ENCODE data around the gene SMIM15. TPM values are rescaled to one million over a fixed set of nuclear protein-coding genes. Genes with fewer than 3 reads are reported as not detected.

Gene SMIM15
- total RNA-seq, 1 experiment from 2014 or later = 58.2 TPM

- no peaks in the 10 kb centered on the region for H3F3A ChIP-seq (ENCODE audit: insufficient read depth, low read depth)
- H3K4me3 ChIP-seq = no peak overlapping the region
- no peak overlapping the region for H3K4me2 ChIP-seq
- intact Hi-C loops (cut with micrococcal nuclease; ENCODE audit: unreplicated experiment) = no loop called here
- POLR2A ChIA-PET (ENCODE audit: unreplicated experiment) = no interaction called here
- CTCF ChIA-PET = no interaction called here
- H3K27ac ChIP-seq = no peak overlapping the region
- H3K9me2 ChIP-seq (ENCODE audit: insufficient read depth) = no peaks in the 10 kb centered on the region
- H4K20me1 ChIP-seq (ENCODE audit: insufficient read depth) = no peaks in the 10 kb centered on the region
- H2AFZ ChIP-seq = no peak overlapping the region
- no peaks in the 10 kb centered on the region for H3K36me3 ChIP-seq (ENCODE audit: low read depth)
- peaks cover 10% of the 10 kb centered on the region; the same call in 1 of the 2 replicates for H3K4me1 ChIP-seq (replicated peaks; ENCODE audit: insufficient read depth)
- no peak for DNase-seq
- no peaks in the 10 kb centered on the region for H3K79me2 ChIP-seq (ENCODE audit: low read depth)
- no peaks in the 10 kb centered on the region for H3K27me3 ChIP-seq (ENCODE audit: insufficient read depth, low read depth)
- no peak for TF ChIP-seq CTCF (conservative IDR thresholded peaks at IDR 0.05)
- TF ChIP-seq EZH2 (IDR thresholded peaks at IDR 0.05; ENCODE audit: low read depth) = no peak
- H3K9me3 ChIP-seq (ENCODE audit: insufficient read depth, low read depth) = peaks cover 10% of the 10 kb centered on the region; the same call in 1 of the 2 replicates
- no TSS peak for BruUV-seq (replicated peaks)
These were observed 24.4 kb upstream of the SMIM15 start for GRCh38 chr5:61186634-61187033.

- Histone ChIP-seq H3K4me3 (no peak overlapping the region), H3K27me3 (ENCODE audit: insufficient read depth, low read depth) (no peaks in the 10 kb centered on the region), H2AFZ (no peak overlapping the region), H4K20me1 (ENCODE audit: insufficient read depth) (no peaks in the 10 kb centered on the region), H3K4me2 (peak overlapping the region; percentile 39), H3K9me3 (ENCODE audit: insufficient read depth, low read depth) (peaks cover 10% of the 10 kb centered on the region; the same call in 1 of the 2 replicates), H3F3A (ENCODE audit: insufficient read depth, low read depth) (no peaks in the 10 kb centered on the region), H3K27ac (no peak overlapping the region), H3K9me2 (ENCODE audit: insufficient read depth) (no peaks in the 10 kb centered on the region), H3K4me1 (replicated peaks; ENCODE audit: insufficient read depth) (peaks cover 10% of the 10 kb centered on the region; the same call in 1 of the 2 replicates), H3K79me2 (ENCODE audit: low read depth) (no peaks in the 10 kb centered on the region), H3K36me3 (ENCODE audit: low read depth) (no peaks in the 10 kb centered on the region)
- intact Hi-C loops (cut with micrococcal nuclease; ENCODE audit: unreplicated experiment) = no loop called here
- peak in 1 of 2 experiments; percentile 51 for DNase-seq
- TF ChIP-seq EZH2 (IDR thresholded peaks at IDR 0.05; ENCODE audit: low read depth) = no peak
- no peak for TF ChIP-seq CTCF (conservative IDR thresholded peaks at IDR 0.05)
- no TSS peak for BruUV-seq (replicated peaks)
- ChIA-PET CTCF (no interaction called here), POLR2A (ENCODE audit: unreplicated experiment) (no interaction called here)
These were observed 22.4 kb upstream of the SMIM15 start for GRCh38 chr5:61184708-61185107.

- H2AFZ ChIP-seq = no peak overlapping the region
- TF ChIP-seq EZH2 (IDR thresholded peaks at IDR 0.05; ENCODE audit: low read depth) (no peak), CTCF (conservative IDR thresholded peaks at IDR 0.05) (no peak)
- BruUV-seq (replicated peaks) = no TSS peak
- no peak overlapping the region for H3K4me2 ChIP-seq
- H3K27me3 ChIP-seq (ENCODE audit: insufficient read depth, low read depth) = no peaks in the 10 kb centered on the region
- no peaks in the 10 kb centered on the region for H4K20me1 ChIP-seq (ENCODE audit: insufficient read depth)
- no peaks in the 10 kb centered on the region for H3K79me2 ChIP-seq (ENCODE audit: low read depth)
- H3K9me2 ChIP-seq (ENCODE audit: insufficient read depth) = no peaks in the 10 kb centered on the region
- H3K4me1 ChIP-seq (replicated peaks; ENCODE audit: insufficient read depth) = peaks cover 10% of the 10 kb centered on the region; the same call in 1 of the 2 replicates
- DNase-seq = no peak
- H3F3A ChIP-seq (ENCODE audit: insufficient read depth, low read depth) = no peaks in the 10 kb centered on the region
- H3K4me3 ChIP-seq = no peak overlapping the region
- intact Hi-C loops (cut with micrococcal nuclease; ENCODE audit: unreplicated experiment) = no loop called here
- no peak overlapping the region for H3K27ac ChIP-seq
- CTCF ChIA-PET = no interaction called here
- POLR2A ChIA-PET (ENCODE audit: unreplicated experiment) = no interaction called here
- peaks cover 10% of the 10 kb centered on the region; the same call in 1 of the 2 replicates for H3K9me3 ChIP-seq (ENCODE audit: insufficient read depth, low read depth)
- H3K36me3 ChIP-seq (ENCODE audit: low read depth) = no peaks in the 10 kb centered on the region
These were observed 21.3 kb upstream of the SMIM15 start for GRCh38 chr5:61183538-61183937.
